Stomach (tissue), 9 donors: Measurements from ENCODE around the gene PGAP6. TPM values are rescaled to one million over a fixed set of nuclear protein-coding genes. Genes with fewer than 3 reads are reported as not detected.

Source experiments
- DNase-seq, 2 donors: peaks; one replicate each; pipeline versions ENCODE4 v3.0.0 to v3.0.0-alpha.2; 2013 to 2019
- H3K27ac ChIP-seq, 5 donors: fragments of 200-600 bp in 4 of 5; sonication (generic) in 4 of 5; one replicate each; pipeline ENCODE4 v1.5.1; 2013 to 2019; ENCODE audit warnings: mild to moderate bottlenecking in 1 of 5, moderate library complexity in 1 of 5
- H3K27me3 ChIP-seq, 3 donors: fragments of 200-600 bp; sonication (generic); one replicate each; pipeline ENCODE4 v1.5.1; 2017 to 2019; ENCODE audit warnings: mixed run types in 1 of 3
- H3K36me3 ChIP-seq, 4 donors: fragments of 200-600 bp; sonication (generic); 1 replicate in 3 of 4; 2 replicates in 1 of 4; pipeline ENCODE4 v1.5.1; 2016 to 2019
- H3K4me1 ChIP-seq, 4 donors: fragments of 200-600 bp; sonication (generic); one replicate each; pipeline ENCODE4 v1.5.1; 2016 to 2019
- H3K4me3 ChIP-seq, 4 donors: fragments of 200-600 bp; sonication (generic) in 3 of 4; one replicate each; pipeline ENCODE4 v1.5.1; 2016 to 2019; ENCODE audit warnings: mild to moderate bottlenecking in 1 of 4
- H3K9me3 ChIP-seq, 4 donors: fragments of 200-600 bp; sonication (generic); one replicate each; pipeline ENCODE4 v1.5.1; 2016 to 2019
- CTCF ChIP-seq, 7 experiments: fragments of 450-650 bp in 4 of 7; fragments of 200-600 bp in 3 of 7; sonication (generic) in 3 of 7; IDR thresholded peaks; one replicate each; pipeline ENCODE4 v1.5.1; 2016 to 2019; ENCODE audit warnings: antibody characterized with exemption in 7 of 7, control low read depth in 2 of 7, mild to moderate bottlenecking in 1 of 7
- EP300 ChIP-seq: sonication (generic); formaldehyde crosslinking; IDR thresholded peaks from one replicate; pipeline ENCODE4 v1.6.1; 2017; ENCODE audit warnings: antibody characterized with exemption
- POLR2A ChIP-seq, 4 donors: fragments of 450-650 bp; IDR thresholded peaks; one replicate each; pipeline ENCODE4 v1.6.1; 2016; ENCODE audit warnings: antibody characterized with exemption in 4 of 4, control low read depth in 2 of 4, mild to moderate bottlenecking in 1 of 4, moderate library complexity in 1 of 4
- POLR2AphosphoS5 ChIP-seq, 3 donors: sonication (generic); formaldehyde crosslinking; IDR thresholded peaks; one replicate each; pipeline ENCODE4 v1.6.1; 2016; ENCODE audit warnings: antibody characterized with exemption in 3 of 3
- WGBS, 5 donors: extraction: QIAGEN DNeasy Blood & Tissue Kit in 3 of 5; methylation state at CpG; one replicate each; pipeline versions ENCODE4 v1.1.5 to v1.1.7; 2013 to 2018; 5-methylcytosine and 5-hydroxymethylcytosine counted together
- intact Hi-C: fragments of 100-400 bp; cut with DNase I; formaldehyde crosslinking; loops from one replicate; pipeline ENCODE4 v1.15.1; 2023; ENCODE audit warnings: low total_unique reads
- polyA plus RNA-seq, 3 donors: library from polyadenylated mRNA; stranded (reverse); fragments of 200-250 nt; gene quantifications; one replicate each; pipeline ENCODE4 v1.2.3, GENCODE V29; 2013
- total RNA-seq, 5 donors: library from RNA; depleted of rRNA; stranded (reverse); fragments of >200 nt; gene quantifications; one replicate each; pipeline versions ENCODE4 v1.1.0 to v1.2.3, GENCODE V29; 2014 to 2016
- donor health status: healthy with polysubstance abuse.
- donor health status: Bipolar disorder and iron deficiency.
- donor health status: healthy.

Gene PGAP6
- total and polyA plus RNA-seq, 8 donors, result 20.7 to 364 (median 91.5) TPM

GRCh38 chr16:340370-341091 is 41.2 kb downstream of the PGAP6 start:
- Histone ChIP-seq H3K27ac (no peak overlapping the region), H3K36me3 (peaks cover under 1 to 40% (median 28%) of the 10 kb centered on the region in 4 donors), H3K9me3 (no peaks in the 10 kb centered on the region), H3K4me1 (peaks cover 5 to 57% (median 25%) of the 10 kb centered on the region in 4 donors), H3K27me3 (no peaks in the 10 kb centered on the region), H3K4me3 (no peak overlapping the region)
- DNase-seq, result peak in 1 of 2 donors; percentile 35
- TF ChIP-seq EP300 (no peak), CTCF (IDR thresholded peaks at IDR 0.05) (no peak), POLR2AphosphoS5 (IDR thresholded peaks at IDR 0.05) (no peak), POLR2A (IDR thresholded peaks at IDR 0.05) (no peak)
- intact Hi-C loops, result no loop called here
- 84 to 89% (median 87%) methylated on average over 18 to 23 of the region's 23 CpGs for WGBS, 5 donors

GRCh38 chr16:339680-340079 is 42.1 kb downstream of the PGAP6 start:
- peaks cover 0 to 32% (median 19%) of the 10 kb centered on the region in 4 donors for H3K36me3 ChIP-seq
- 43 to 62% (median 54%) methylated on average over 5 of the region's 5 CpGs for WGBS, 5 donors
- H3K4me1 ChIP-seq, result peaks cover 5 to 57% (median 26%) of the 10 kb centered on the region in 4 donors
- H3K27me3 ChIP-seq, result no peaks in the 10 kb centered on the region
- intact Hi-C loops, result no loop called here
- H3K4me3 ChIP-seq, result no peak overlapping the region
- H3K9me3 ChIP-seq, result no peaks in the 10 kb centered on the region
- no peak overlapping the region for H3K27ac ChIP-seq
- peak in 1 of 2 donors; percentile 57 for DNase-seq
- no peak for TF ChIP-seq EP300

DNA sequence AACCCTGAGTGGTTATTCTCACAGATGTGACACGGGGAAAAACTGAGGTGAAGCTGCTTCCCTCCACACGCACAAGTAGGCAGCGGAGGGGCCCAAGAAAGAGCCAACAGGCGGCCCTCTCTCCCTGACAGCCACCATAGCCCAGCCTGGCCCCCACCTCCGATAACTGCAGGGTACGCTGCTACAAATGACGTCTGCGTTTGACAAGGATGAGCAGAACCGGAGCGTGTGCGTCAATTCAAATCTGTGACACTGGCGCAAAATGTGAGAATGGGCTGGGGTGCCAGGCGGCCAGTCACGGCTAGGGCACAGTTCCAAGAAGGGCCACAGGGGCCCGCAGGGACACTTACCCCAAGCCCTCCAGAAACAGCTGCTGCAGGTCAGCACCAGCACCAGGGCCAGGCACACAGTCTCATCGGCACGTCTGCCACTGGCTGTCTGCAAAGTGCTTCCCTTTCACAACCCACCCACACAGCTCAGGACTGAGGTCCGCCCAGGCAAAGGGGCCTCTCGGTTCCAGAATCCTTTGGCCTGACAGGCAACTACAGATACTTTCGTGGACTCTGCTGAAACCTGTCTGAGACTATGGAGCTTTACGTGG is 43.7 kb downstream of the PGAP6 start:
- H3K36me3 ChIP-seq, result peaks cover 0 to 17% (median 10%) of the 10 kb centered on the region in 4 donors
- no peak overlapping the region for H3K27ac ChIP-seq
- TF ChIP-seq POLR2A (IDR thresholded peaks at IDR 0.05) (no peak), CTCF (IDR thresholded peaks at IDR 0.05) (no peak), EP300 (no peak), POLR2AphosphoS5 (IDR thresholded peaks at IDR 0.05) (no peak)
- H3K4me3 ChIP-seq, result no peak overlapping the region
- H3K9me3 ChIP-seq, result no peaks in the 10 kb centered on the region
- WGBS, 5 donors, result 83 to 88% (median 86%) methylated on average over 13 to 21 of the region's 21 CpGs
- H3K4me1 ChIP-seq, result peaks cover 5 to 48% (median 26%) of the 10 kb centered on the region in 4 donors
- DNase-seq, result no peak
- H3K27me3 ChIP-seq, result no peaks in the 10 kb centered on the region
- intact Hi-C loops, result no loop called here

- Histone ChIP-seq H3K4me1 (peaks cover 5 to 43% (median 26%) of the 10 kb centered on the region in 4 donors), H3K9me3 (no peaks in the 10 kb centered on the region), H3K27ac (no peak overlapping the region), H3K4me3 (no peak overlapping the region), H3K36me3 (peaks cover 0 to 11% (median 6%) of the 10 kb centered on the region in 4 donors), H3K27me3 (no peaks in the 10 kb centered on the region)
- intact Hi-C loops, result no loop called here
- no peak for TF ChIP-seq POLR2A (IDR thresholded peaks at IDR 0.05)
- no peak for TF ChIP-seq CTCF (IDR thresholded peaks at IDR 0.05)
- no peak for TF ChIP-seq POLR2AphosphoS5 (IDR thresholded peaks at IDR 0.05)
- TF ChIP-seq EP300, result no peak
- DNase-seq, result no peak
- WGBS, 5 donors, result 65 to 84% (median 78%) methylated on average over 10 of the region's 10 CpGs
Observed at GRCh38 chr16:337437-337836, 44.3 kb downstream of the PGAP6 start.
